ENCODE data around the gene LCN12.

Gene LCN12

DNA sequence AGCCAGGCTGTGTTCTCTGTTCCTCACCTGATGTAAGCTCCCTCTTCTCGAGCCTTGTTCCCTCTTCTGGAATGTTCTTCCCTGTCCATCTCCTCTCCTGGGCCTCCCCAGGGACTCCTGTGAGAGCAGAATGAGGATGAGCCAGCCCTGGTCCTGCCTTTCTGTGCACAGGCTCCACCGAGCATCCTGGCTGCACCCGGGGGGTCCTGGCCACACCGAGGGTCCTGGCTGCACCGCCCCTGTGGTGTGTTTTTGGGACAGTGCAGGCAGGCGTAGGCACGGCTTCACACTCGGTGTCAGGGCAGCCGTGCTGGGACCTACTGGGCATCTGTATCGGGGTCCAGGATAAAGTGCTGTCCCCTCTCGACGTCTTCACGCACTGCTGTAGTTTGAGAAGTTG lies 25.3 kb upstream of the LCN12 start:
- no peak for DNase-seq (ENCODE audit: low spot score)
- in situ Hi-C loops (cut with MboI; ENCODE audit: low pct_unique_long_range_greater_than_20kb, low sequenced_read_pairs, unreplicated experiment) = no loop called here
- TF ChIP-seq, protein P1, sequence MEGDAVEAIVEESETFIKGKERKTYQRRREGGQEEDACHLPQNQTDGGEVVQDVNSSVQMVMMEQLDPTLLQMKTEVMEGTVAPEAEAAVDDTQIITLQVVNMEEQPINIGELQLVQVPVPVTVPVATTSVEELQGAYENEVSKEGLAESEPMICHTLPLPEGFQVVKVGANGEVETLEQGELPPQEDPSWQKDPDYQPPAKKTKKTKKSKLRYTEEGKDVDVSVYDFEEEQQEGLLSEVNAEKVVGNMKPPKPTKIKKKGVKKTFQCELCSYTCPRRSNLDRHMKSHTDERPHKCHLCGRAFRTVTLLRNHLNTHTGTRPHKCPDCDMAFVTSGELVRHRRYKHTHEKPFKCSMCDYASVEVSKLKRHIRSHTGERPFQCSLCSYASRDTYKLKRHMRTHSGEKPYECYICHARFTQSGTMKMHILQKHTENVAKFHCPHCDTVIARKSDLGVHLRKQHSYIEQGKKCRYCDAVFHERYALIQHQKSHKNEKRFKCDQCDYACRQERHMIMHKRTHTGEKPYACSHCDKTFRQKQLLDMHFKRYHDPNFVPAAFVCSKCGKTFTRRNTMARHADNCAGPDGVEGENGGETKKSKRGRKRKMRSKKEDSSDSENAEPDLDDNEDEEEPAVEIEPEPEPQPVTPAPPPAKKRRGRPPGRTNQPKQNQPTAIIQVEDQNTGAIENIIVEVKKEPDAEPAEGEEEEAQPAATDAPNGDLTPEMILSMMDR (IDR thresholded peaks at IDR 0.05; ENCODE audit: extremely low read depth, insufficient read depth, missing control alignments) = no peak

DNA sequence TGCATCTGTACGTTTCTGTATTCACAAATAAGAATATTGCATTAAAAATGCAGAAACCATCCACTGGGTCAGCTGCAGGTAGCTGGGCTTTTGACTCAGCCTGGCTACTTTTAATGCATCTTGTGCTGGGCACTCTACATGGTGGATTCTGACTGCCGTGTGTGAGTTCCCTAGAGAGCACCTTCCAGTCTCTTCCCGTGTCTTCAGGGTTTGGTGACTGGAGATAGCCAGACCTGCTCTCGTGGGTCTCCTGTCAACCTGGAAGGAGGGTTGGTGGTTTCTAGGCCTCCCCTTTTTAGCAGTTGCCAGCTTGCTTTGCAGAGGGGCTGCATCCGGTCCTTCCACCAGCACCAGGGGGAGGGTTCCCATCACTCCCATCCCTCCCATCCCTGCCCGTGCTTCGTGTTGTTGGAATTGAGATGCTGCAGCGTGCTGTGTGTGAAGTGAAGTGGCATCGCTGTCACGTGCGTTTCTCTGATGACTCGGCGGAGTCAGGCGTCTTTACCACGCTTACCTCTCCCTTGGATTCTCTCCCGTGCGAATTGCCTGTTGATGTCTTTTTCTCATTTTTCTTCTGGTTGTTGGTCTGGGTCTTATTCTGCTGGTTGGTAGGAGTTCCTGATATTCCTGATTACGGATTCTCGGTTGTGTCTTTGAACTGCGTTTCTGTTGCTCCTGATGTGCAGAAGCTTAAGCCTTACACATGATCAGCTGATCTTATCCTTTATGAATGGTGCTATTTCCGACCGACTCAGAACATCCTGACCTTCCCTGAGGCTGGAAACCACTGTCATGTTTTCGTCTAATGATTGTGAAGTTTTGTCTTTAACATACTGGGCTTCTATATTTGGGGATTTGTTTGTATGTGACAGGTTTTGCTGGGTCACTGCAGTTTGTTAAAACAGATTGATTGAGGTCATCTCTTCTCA lies 24.5 kb upstream of the LCN12 start:
- no peak for DNase-seq (ENCODE audit: low spot score)
- in situ Hi-C loops (cut with MboI; ENCODE audit: low pct_unique_long_range_greater_than_20kb, low sequenced_read_pairs, unreplicated experiment) = no loop called here
- TF ChIP-seq, protein P1 (IDR thresholded peaks at IDR 0.05; ENCODE audit: extremely low read depth, insufficient read depth, missing control alignments) = no peak

DNA sequence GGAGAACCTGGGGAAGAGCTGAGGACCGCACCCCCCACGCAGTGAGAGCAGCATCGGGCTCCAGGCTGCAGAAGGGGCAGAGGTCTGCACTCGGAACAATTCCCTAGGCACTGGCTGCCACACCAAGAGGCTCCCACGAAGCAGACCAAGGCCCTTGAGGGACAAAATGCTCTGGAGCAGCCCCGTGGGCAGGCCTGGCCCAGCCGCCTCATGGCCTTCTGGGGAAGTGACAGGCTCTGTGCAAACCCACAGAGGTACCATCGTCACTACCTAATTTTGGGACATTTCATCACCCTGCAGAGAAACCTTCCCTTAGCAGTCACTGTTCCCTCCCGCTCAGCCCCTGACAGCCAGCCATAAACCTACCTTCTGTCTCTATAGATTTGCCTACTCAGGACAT lies 23.5 kb upstream of the LCN12 start:
- in situ Hi-C loops (cut with MboI; ENCODE audit: low pct_unique_long_range_greater_than_20kb, low sequenced_read_pairs, unreplicated experiment) = no loop called here
- no peak for DNase-seq (ENCODE audit: low spot score)
- TF ChIP-seq, protein P1 (IDR thresholded peaks at IDR 0.05; ENCODE audit: extremely low read depth, insufficient read depth, missing control alignments) = no peak

DNA sequence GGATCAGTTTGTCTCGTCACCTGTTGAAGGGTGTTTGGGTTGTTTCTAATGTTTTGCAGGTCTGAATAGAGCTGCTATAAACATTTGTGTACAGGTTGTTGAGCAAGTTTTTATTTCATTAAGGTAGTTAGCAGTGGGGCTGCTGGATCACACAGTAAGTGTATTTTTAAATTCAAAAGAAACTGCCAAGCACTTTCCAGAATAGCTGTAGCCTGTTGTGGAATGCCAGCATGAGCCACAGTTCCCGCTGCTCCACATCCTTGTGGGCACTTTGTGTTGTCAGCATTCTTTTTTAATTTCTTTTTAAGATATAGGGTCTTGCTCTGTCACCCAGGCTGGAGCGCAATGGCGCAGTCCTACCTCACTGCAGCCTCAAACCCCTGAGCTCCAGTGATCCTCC lies 22.1 kb upstream of the LCN12 start:
- TF ChIP-seq, protein P1 (IDR thresholded peaks at IDR 0.05; ENCODE audit: extremely low read depth, insufficient read depth, missing control alignments) = no peak
- no peak for DNase-seq (ENCODE audit: low spot score)
- in situ Hi-C loops (cut with MboI; ENCODE audit: low pct_unique_long_range_greater_than_20kb, low sequenced_read_pairs, unreplicated experiment) = no loop called here

DNA sequence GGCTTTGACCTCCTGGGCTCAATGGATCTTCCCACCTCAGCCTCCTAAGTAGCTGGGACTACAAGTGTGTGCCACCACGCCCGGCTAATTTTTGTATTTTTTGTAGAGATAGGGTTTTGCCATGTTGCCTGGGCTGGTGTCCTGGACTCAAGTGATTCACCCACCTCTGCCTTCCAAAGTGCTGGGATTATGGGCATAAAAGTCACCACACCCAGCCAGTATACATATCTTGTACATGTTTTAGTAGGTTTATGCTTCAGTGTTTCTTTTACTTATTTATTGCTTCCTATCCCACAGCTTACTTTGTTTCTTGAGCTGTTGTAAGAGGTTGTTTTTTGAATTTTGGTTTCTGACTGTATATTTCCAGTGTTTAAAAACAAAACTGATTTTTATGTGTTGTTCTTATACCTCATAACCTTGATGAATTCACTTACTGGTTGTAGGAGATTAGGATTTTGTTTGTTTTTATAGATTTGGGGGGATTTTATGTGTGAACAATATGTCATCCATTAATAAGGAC lies 20.4 kb upstream of the LCN12 start:
- in situ Hi-C loops (cut with MboI; ENCODE audit: low pct_unique_long_range_greater_than_20kb, low sequenced_read_pairs, unreplicated experiment) = no loop called here
- TF ChIP-seq, protein P1 (IDR thresholded peaks at IDR 0.05; ENCODE audit: extremely low read depth, insufficient read depth, missing control alignments) = no peak
- no peak for DNase-seq (ENCODE audit: low spot score)

DNA sequence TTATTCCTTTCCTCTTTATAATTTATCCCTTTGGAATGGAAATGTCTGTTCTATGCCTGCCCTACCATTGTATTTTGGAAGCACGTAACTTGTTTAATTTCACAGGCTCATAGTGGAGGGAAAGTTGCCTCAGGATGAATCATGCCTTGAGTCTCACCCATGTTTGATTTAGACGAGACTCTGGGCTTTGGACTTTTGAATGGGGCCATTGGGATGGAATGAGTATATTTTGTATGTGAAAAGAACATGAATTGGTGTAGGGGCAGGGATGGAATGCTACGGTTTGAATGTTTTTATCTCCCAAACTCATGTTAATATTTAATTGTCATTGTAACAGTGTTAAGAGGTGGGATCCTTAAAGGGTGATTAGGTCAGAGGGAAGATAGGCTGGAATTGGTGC lies 17.8 kb upstream of the LCN12 start:
- TF ChIP-seq, protein P1 (IDR thresholded peaks at IDR 0.05; ENCODE audit: extremely low read depth, insufficient read depth, missing control alignments) = no peak
- in situ Hi-C loops (cut with MboI; ENCODE audit: low pct_unique_long_range_greater_than_20kb, low sequenced_read_pairs, unreplicated experiment) = no loop called here

More for the DNA sequence above, 17.8 kb upstream of the LCN12 start:
- no peak for DNase-seq (ENCODE audit: low spot score)

Data from GM13977 (cell line).